ENCODE results near the gene MYH16.
"Not testable (repeated sequence)": the region's sequence is repeated elsewhere in the genome, so short reads cannot be mapped to it uniquely, and the experiment has no call there.

MYH16 gene

GRCh38 chr7:99358521-99358920 lies 85.9 kb downstream of the MYH16 start:
- FAIRE-seq, result not testable (repeated sequence)

GRCh38 chr7:99359465-99360154 lies 87.0 kb downstream of the MYH16 start:
- no peak for FAIRE-seq
